GM19467 (cell line): ENCODE measurements around the gene RASAL3.

ENCODE experiments used
- ATAC-seq: cut with Tn5 transposase; IDR thresholded peaks from one replicate; pipeline ENCODE4 v1.9.1; 2021; ENCODE audit warnings: mild to moderate bottlenecking, moderate library complexity; ENCODE audit not compliant: unreplicated experiment

Gene RASAL3

GRCh38 chr19:15436012-15436825, 28.1 kb downstream of the RASAL3 start:
- no peak for ATAC-seq

GRCh38 chr19:15433519-15434069, 30.8 kb downstream of the RASAL3 start:
- no peak for ATAC-seq

GRCh38 chr19:15432629-15433518, 31.5 kb downstream of the RASAL3 start:
- peak; percentile 51 for ATAC-seq

- ATAC-seq = peak; percentile 2
Observed at GRCh38 chr19:15432018-15432494, 32.3 kb downstream of the RASAL3 start.

- ATAC-seq = no peak
Observed at GRCh38 chr19:15431396-15432017, 32.8 kb downstream of the RASAL3 start.

GRCh38 chr19:15430526-15431120, 33.7 kb downstream of the RASAL3 start:
- no peak for ATAC-seq

- no peak for ATAC-seq
Observed at GRCh38 chr19:15429825-15430467, 34.4 kb downstream of the RASAL3 start.

GRCh38 chr19:15428956-15429824, 35.2 kb downstream of the RASAL3 start:
- ATAC-seq = no peak

GRCh38 chr19:15427991-15428471, 36.3 kb downstream of the RASAL3 start:
- ATAC-seq = no peak

- no peak for ATAC-seq
Observed at GRCh38 chr19:15427350-15427700, 37.0 kb downstream of the RASAL3 start.

GRCh38 chr19:15426485-15427349, 37.6 kb downstream of the RASAL3 start:
- no peak for ATAC-seq

GRCh38 chr19:15425321-15425950, 38.9 kb downstream of the RASAL3 start:
- no peak for ATAC-seq

GRCh38 chr19:15424692-15425272, 39.6 kb downstream of the RASAL3 start:
- ATAC-seq = no peak

- ATAC-seq = no peak
Observed at GRCh38 chr19:15424121-15424520, 40.2 kb downstream of the RASAL3 start.

- ATAC-seq = no peak
Observed at GRCh38 chr19:15423130-15423529, 41.2 kb downstream of the RASAL3 start.

GRCh38 chr19:15422296-15423075, 41.9 kb downstream of the RASAL3 start:
- ATAC-seq = no peak
